ENCODE results near the gene SBNO1.
"Not testable (repeated sequence)": the region's sequence is repeated elsewhere in the genome, so short reads cannot be mapped to it uniquely, and the experiment has no call there.

Gene SBNO1

GRCh38 chr12:123248996-123249741, 115.5 kb downstream of the SBNO1 start:
- DNase-seq (ENCODE audit: low read depth in 2 of 2), result not testable (repeated sequence)

GRCh38 chr12:123248129-123248528, 116.5 kb downstream of the SBNO1 start:
- DNase-seq (ENCODE audit: low read depth in 2 of 2), result not testable (repeated sequence)

GRCh38 chr12:123245678-123246077, 119.0 kb downstream of the SBNO1 start:
- DNase-seq (ENCODE audit: low read depth in 2 of 2), result no peak

- no peak for DNase-seq (ENCODE audit: low read depth in 2 of 2)
Observed at GRCh38 chr12:123243671-123244262, 120.9 kb downstream of the SBNO1 start.

- DNase-seq (ENCODE audit: low read depth in 2 of 2), result no peak
Observed at GRCh38 chr12:123242116-123242904, 122.3 kb downstream of the SBNO1 start.

All from stimulated activated CD8-positive, alpha-beta memory T cell treated with anti-CD3 and anti-CD28 coated beads, Interleukin-7, amount 100 ng/mL, for 4 hours (primary cell).